OCI-LY3 (cell line): ENCODE results near the gene SLC6A11.

Experiments
- H2AFZ ChIP-seq: fragments of 200-600, 300-600 bp; shearing (Covaris generic); 2 replicates; pipeline ENCODE4 v1.6.0; 2014; ENCODE audit warnings: antibody characterized with exemption, low read depth, low read length
- H3K27ac ChIP-seq: fragments of 200-600, 300-600 bp; sonication (generic); 2 replicates; pipeline ENCODE4 v1.5.1; 2014; ENCODE audit warnings: mild to moderate bottlenecking, low read length, moderate library complexity, mixed read lengths
- H3K27me3 ChIP-seq: fragments of 200-600, 300-600 bp; sonication (generic); 2 replicates; pipeline ENCODE4 v1.6.1; 2014; ENCODE audit warnings: low read depth, low read length, mixed read lengths
- H3K36me3 ChIP-seq: fragments of 200-600, 300-600 bp; sonication (generic); replicated peaks from 2 replicates; pipeline ENCODE3; 2014; ENCODE audit warnings: low read depth, low read length, mixed read lengths
- H3K4me1 ChIP-seq: fragments of 300-600, 200-600 bp; sonication (generic); 2 replicates; pipeline ENCODE4 v1.6.1; 2014; ENCODE audit warnings: low read length, mixed read lengths
- H3K4me2 ChIP-seq: fragments of 200-600, 300-600 bp; sonication (generic); 2 replicates; pipeline ENCODE4 v1.6.1; 2014; ENCODE audit warnings: low read length, mixed read lengths
- H3K4me3 ChIP-seq: fragments of 300-600, 200-600 bp; sonication (generic); 2 replicates; pipeline ENCODE4 v1.5.1; 2014; ENCODE audit warnings: antibody characterized with exemption, mild to moderate bottlenecking, low read length, moderate library complexity
- H3K79me2 ChIP-seq: fragments of 300-600, 200-600 bp; shearing (Covaris generic); 2 replicates; pipeline ENCODE4 v1.6.1; 2014; ENCODE audit warnings: mild to moderate bottlenecking, low read length, mixed read lengths
- H3K9ac ChIP-seq: fragments of 300-600, 200-600 bp; shearing (Covaris generic); 2 replicates; pipeline ENCODE4 v1.6.0; 2014; ENCODE audit warnings: mild to moderate bottlenecking, low read length, moderate library complexity
- H3K9me3 ChIP-seq: fragments of 200-600, 300-600 bp; shearing (Covaris generic); 2 replicates; pipeline ENCODE4 v1.6.1; 2014; ENCODE audit warnings: low read length, mixed read lengths; ENCODE audit not compliant: insufficient read depth
- H4K20me1 ChIP-seq: fragments of 200-600, 300-600 bp; sonication (generic); 2 replicates; pipeline ENCODE4 v1.6.1; 2016; ENCODE audit warnings: low read length, mixed read lengths; ENCODE audit not compliant: insufficient read depth
- CTCF ChIP-seq: fragments of 200-600, 300-600 bp; sonication (generic); IDR thresholded peaks from 2 replicates; pipeline ENCODE4 v1.5.1; 2014; ENCODE audit warnings: antibody characterized with exemption, low read length, low read depth
- EZH2phosphoT487 ChIP-seq: fragments of 200-600 bp; shearing (Covaris generic); IDR thresholded peaks from 2 replicates; pipeline ENCODE4 v1.6.1; 2018; ENCODE audit warnings: antibody characterized with exemption, mixed run types, low read depth

The SLC6A11 gene

GRCh38 chr3:10852066-10852808 lies 36.2 kb downstream of the SLC6A11 start:
- H3K4me2 ChIP-seq: no peak overlapping the region
- H3K9ac ChIP-seq: no peak overlapping the region
- H3K9me3 ChIP-seq: no peaks in the 10 kb centered on the region
- H3K4me1 ChIP-seq: no peaks in the 10 kb centered on the region
- H4K20me1 ChIP-seq: no peaks in the 10 kb centered on the region
- TF ChIP-seq CTCF: no peak
- no peaks in the 10 kb centered on the region for H3K36me3 ChIP-seq
- H3K27ac ChIP-seq: no peak overlapping the region
- peaks cover 21% of the 10 kb centered on the region; the same call in 1 of the 2 replicates for H3K27me3 ChIP-seq
- H3K4me3 ChIP-seq: no peak overlapping the region
- H3K79me2 ChIP-seq: no peaks in the 10 kb centered on the region
- no peak overlapping the region for H2AFZ ChIP-seq

GRCh38 chr3:10855083-10855870 lies 39.2 kb downstream of the SLC6A11 start:
- no peaks in the 10 kb centered on the region for H3K79me2 ChIP-seq
- H3K4me3 ChIP-seq: no peak overlapping the region
- no peak for TF ChIP-seq CTCF
- no peak for TF ChIP-seq EZH2phosphoT487
- H3K4me2 ChIP-seq: no peak overlapping the region
- H2AFZ ChIP-seq: no peak overlapping the region
- H3K27me3 ChIP-seq: peaks cover 9% of the 10 kb centered on the region
- no peaks in the 10 kb centered on the region for H4K20me1 ChIP-seq
- H3K4me1 ChIP-seq: no peaks in the 10 kb centered on the region
- H3K36me3 ChIP-seq: no peaks in the 10 kb centered on the region
- no peak overlapping the region for H3K9ac ChIP-seq
- no peak overlapping the region for H3K27ac ChIP-seq
- H3K9me3 ChIP-seq: no peaks in the 10 kb centered on the region

- no peak overlapping the region for H3K27ac ChIP-seq
- no peaks in the 10 kb centered on the region for H3K4me1 ChIP-seq
- H2AFZ ChIP-seq: no peak overlapping the region
- H3K36me3 ChIP-seq: no peaks in the 10 kb centered on the region
- H3K79me2 ChIP-seq: no peaks in the 10 kb centered on the region
- no peak overlapping the region for H3K4me2 ChIP-seq
- H3K27me3 ChIP-seq: peaks cover 17% of the 10 kb centered on the region
- H3K4me3 ChIP-seq: no peak overlapping the region
- no peaks in the 10 kb centered on the region for H4K20me1 ChIP-seq
- H3K9ac ChIP-seq: no peak overlapping the region
- no peaks in the 10 kb centered on the region for H3K9me3 ChIP-seq
- TF ChIP-seq EZH2phosphoT487: no peak
- TF ChIP-seq CTCF: peak; percentile 16; the same call in 1 of the 2 replicates
These were observed 40.0 kb downstream of the SLC6A11 start for GRCh38 chr3:10855871-10856662.

GRCh38 chr3:10857235-10857634 lies 41.2 kb downstream of the SLC6A11 start:
- Histone ChIP-seq H3K4me3 (no peak overlapping the region), H3K27ac (no peak overlapping the region), H3K27me3 (peaks cover 29% of the 10 kb centered on the region), H3K4me2 (no peak overlapping the region), H3K4me1 (no peaks in the 10 kb centered on the region), H3K9ac (no peak overlapping the region), H2AFZ (no peak overlapping the region), H3K36me3 (no peaks in the 10 kb centered on the region), H3K79me2 (no peaks in the 10 kb centered on the region), H4K20me1 (no peaks in the 10 kb centered on the region), H3K9me3 (no peaks in the 10 kb centered on the region)
- TF ChIP-seq EZH2phosphoT487 (no peak), CTCF (no peak)
